HUDEP-2 (cell line): ENCODE measurements around the gene CD40.

Experiments
- DNase-seq, 76 experiments: peaks; one replicate each; lab custom pipeline; 2025; ENCODE audit not compliant: unreplicated experiment in 76 of 76; lab: John Stamatoyannopoulos, UW

Gene CD40

DNA sequence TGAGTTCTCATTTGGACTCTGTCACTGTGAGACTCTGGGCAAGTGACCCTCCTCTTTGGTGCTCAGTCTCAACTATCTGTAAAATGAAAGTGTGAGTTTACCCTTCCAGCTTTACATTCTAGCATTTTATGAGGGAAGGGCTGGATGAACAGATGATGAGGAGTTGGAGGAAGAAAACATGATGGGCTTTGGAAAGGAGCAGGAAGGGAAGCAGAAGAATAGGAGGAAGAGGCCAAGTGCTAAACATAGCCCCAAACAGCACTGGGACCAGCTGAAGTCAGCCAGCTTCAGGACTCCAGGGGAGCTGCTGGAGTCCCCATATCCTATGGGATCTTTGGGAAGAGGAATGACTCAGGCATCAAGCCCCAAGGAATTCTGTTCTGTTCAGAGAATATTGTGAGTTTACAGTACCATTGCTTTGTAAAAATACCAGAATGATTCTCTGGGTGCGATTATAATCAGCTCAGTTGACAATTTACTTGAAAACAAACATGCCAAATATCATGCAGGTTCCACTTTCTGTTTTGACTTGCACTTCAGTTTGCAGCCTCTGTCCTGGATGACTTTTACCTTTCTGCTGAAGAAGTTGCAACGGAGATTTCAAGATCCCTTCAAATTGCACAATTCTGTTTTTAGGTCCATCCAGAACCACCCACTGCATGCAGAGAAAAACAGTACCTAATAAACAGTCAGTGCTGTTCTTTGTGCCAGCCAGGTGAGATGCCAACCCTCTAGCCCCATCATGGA is 3.2 kb downstream of the CD40 start:
- no peak for DNase-seq

DNA sequence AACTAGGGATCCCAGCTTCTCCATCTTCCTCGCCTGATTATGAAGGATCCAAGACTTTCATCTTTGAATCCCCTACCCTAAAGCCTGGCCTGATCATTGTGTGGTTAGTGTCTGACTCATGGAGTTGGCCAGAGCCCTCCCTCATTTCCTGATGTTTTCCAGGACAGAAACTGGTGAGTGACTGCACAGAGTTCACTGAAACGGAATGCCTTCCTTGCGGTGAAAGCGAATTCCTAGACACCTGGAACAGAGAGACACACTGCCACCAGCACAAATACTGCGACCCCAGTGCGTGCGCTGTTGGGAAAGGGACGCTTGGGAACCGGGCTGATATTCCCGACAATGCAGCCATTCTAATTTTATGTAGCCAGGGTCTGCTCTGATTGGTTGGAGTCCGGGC is 4.0 kb downstream of the CD40 start:
- DNase-seq, result no peak

DNA sequence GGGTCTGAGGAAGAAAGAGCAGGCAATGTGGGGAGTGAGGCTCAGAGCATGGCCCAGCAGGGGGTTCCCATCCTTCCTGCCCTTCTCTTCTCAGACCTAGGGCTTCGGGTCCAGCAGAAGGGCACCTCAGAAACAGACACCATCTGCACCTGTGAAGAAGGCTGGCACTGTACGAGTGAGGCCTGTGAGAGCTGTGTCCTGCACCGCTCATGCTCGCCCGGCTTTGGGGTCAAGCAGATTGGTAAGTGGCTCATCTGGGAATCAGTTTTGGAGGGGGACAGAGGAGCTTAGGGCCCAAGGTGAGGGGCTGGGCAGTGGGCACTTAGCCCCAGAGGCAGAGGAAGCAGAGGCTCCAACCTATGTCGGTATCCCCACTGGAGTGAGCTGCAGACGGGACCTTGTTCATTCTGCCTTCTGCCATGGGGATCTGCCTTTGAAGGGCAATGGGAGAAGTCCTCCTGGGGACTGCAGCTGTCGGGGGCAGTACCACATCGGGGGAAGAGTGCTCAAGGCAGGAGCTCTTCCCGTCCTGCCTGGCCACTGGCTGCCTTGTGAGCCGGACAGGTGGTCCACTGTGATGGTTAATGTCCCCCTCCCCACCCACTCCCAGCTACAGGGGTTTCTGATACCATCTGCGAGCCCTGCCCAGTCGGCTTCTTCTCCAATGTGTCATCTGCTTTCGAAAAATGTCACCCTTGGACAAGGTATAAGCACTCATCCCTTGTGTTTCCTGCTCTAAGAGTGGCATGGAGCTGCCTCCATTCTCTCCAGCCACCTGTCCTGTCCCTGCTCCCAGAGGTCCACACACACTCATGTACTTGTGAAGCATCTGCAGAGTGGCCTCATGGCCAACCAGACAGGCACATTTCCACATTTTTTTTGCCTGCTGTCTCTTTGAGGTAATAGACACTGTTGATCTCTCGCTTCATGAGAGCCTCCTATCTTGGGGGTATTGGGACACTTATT is 4.7 kb downstream of the CD40 start:
- no peak for DNase-seq

DNA sequence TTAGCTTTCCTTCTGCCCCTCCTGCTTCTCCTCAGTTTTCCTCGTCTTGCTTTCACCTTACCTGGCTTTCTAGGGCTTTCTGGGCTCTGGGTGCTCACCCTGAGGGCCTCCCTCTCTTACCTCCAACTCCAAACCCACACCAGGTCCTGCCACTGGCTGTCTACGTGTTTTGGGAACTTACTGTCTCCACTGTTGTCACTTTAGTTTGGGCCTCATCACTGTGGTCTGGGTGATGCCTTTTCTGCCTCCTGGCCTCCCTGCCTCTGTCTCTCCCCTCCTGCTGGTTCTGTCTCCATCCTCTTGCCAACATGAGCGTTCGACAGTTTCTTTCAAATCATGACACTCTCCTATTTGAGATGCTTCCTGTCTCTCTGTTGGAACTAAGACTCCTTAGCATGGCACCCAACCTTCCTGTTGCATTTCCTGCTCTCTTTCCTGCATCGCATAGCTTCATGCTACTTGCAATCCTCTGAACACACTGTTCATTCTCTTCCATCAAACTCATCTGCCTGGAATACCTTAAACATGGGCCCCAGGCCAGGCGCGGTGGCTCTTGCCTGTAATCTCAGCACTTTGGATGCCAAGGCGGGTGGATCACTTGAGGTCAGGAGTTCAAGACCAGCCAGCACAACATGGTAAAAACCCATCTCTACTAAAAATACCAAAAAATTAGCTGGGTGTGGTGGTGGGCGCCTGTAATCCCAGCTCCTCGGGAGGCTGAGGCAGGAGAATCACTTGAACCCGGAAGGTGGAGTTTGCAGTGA is 5.5 kb downstream of the CD40 start:
- no peak for DNase-seq

DNA sequence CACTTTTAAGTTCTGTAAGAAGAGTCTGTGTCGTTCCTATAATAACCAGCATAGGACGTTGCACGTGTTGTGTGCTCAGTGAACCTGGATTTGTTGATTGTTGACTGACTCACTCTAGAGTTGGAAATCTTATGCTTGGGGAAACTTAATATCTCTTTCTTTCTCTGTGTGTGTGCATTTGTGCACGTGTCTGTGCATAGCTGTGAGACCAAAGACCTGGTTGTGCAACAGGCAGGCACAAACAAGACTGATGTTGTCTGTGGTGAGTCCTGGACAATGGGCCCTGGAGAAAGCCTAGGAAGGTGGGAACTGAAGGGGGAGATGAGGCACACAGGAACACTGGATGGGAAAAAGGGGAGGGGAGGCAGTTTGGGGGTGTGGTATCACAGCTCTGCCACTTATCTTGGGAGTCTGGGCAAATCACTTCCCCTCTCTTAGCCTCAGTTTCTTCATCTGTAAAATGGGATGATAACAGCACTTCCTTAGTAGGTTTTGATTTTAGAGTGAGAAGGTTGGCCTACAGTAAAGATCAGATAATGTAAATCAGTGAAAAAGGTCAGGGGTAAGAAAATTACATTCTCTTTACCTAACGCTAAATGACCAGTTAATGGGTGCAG is 8.4 kb downstream of the CD40 start:
- DNase-seq, result no peak

DNA sequence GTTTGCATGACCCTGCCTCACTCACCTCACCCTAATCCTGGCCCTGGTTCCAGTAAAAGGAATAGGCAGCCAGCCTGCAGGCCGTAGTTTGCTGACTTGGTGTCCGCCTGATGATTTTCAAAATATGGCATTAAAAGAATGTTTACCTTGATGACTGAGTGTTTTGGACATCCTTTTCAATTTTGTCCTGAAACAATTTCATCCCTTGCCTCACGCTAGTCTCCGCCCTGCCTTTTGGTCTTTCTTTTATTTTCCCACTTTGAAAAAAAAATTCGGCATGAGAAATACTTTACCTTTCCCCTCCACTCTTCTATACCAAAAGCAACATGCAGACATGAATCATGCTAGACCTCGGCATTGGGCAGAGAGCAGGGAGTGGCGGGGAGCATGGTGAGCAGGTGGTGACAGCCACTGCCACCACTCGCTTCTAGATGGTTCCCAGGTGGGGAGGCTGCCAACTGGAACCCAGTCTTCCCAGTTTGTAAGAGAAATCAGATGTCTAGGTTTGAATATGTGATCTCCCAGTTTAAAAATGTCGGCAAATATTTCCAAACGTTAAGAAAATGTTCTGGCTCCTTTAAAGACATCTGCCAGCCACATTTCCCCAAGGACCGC is 9.4 kb downstream of the CD40 start:
- no peak for DNase-seq

DNA sequence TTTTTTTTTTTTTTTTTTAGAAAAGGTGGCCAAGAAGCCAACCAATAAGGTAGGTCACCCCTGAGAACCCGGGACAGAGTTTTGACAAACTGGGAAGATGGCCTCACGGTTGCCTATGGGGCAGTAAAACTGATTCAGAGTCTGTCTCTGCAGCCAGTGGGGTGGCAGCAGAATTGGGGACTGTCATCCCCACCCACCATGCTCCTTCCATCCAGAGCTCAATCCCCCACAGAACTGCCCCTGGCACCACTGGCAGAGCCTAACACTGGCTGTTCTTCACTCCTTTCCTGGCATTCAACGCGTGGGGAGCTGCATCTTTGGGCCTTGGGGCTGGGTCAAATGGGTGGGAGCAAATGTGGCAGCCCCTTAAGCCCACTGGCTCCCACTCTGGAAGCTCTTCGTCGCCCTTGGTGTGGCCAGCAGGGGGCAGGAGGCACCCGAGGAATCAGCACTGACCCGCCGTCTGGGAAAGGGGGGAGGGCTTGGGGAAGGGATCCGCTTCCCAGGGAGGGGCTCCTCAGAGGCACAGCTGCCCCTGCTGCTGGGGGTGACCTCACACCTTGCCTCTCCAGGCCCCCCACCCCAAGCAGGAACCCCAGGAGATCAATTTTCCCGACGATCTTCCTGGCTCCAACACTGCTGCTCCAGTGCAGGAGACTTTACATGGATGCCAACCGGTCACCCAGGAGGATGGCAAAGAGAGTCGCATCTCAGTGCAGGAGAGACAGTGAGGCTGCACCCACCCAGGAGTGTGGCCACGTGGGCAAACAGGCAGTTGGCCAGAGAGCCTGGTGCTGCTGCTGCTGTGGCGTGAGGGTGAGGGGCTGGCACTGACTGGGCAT is 10.4 kb downstream of the CD40 start:
- DNase-seq, result peak in 4 of 76 experiments; percentile 2 to 18 (median 11)

DNA sequence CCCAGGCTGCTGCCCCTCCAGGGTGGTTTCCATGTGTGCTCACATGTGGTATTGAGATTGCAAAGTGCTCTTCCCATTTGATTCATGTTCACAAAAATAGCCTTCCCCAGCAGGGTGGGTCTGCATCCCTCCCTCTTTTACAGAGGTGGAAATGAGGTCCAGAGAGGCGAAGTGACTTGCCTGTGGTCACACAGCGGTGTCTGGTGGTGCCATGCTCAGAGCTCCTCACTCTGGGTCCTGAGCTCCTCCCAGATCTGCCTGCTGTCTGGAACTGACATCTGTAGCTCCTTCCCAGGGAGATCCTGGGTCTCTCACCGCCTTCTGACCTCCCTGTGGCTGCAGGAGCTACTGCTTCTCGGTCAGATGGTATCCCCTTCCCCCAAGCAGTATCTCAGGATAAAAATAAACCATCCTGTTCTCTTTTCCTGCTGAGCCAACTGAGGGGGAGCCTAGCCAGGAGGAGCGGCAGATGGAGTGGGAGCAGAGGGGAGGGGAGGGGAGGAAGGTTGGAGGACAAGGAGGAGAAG is 11.9 kb downstream of the CD40 start:
- DNase-seq, result no peak

DNA sequence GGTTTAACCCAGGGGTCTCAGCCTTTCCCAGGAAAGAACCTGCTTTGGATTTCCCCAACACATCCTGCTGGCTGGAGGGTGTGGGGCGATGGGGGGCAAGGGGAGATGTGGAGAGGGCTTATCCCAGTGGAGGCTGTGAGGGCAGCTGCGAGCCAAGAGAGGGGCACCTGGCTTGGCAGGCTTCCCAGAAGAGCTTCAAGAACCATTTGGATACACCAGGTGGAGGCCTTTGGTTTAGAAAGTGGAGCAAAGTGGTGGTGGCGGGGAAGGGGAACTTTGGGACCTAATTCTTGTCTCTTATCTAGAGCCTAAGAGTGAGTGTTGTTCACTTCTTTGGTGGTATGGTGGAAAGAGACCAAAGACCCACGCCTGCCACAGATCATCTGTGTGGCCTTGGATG is 12.4 kb downstream of the CD40 start:
- DNase-seq, result no peak

DNA sequence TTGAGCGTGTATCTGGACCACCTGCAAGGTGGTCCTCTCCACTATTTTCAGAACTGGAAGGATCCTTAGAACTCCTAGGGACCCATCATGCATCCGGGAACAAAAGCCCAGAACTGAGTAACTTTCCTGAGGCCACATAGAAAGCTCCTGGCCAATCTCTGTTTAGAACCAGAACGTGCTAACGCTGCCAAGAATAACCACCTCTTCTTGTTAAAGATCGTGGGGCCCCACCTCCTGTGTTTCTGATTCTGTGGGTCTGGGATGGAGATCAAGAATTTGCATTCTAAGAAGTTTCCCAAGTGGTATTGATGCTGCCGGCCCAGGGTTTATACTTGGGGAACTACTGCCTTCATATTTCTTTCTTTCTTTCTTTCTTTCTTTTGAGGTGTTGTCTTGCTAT is 13.3 kb downstream of the CD40 start:
- DNase-seq, result no peak

DNA sequence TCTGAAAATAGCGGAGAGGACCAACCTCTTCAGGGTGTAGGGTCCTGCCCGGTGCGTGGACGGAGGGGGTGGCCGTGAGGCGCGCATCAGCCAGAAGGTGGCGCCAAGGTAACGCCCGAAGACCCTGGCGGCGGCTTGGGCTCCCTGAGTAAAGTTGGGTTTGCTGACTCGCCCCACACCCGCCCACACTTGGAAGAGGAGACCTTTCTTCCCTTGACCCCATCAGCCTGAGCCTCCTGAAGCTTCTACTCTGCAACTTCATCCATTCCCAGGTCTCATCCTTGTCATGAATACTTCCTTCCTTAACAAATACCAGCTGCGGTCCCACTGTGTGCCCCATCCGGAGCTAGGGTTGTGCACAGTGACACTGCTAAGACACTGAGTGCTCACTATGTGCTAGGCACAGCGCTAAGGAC is 14.6 kb downstream of the CD40 start:
- DNase-seq, result peak in 39 of 76 experiments; percentile 1 to 65 (median 31)

DNA sequence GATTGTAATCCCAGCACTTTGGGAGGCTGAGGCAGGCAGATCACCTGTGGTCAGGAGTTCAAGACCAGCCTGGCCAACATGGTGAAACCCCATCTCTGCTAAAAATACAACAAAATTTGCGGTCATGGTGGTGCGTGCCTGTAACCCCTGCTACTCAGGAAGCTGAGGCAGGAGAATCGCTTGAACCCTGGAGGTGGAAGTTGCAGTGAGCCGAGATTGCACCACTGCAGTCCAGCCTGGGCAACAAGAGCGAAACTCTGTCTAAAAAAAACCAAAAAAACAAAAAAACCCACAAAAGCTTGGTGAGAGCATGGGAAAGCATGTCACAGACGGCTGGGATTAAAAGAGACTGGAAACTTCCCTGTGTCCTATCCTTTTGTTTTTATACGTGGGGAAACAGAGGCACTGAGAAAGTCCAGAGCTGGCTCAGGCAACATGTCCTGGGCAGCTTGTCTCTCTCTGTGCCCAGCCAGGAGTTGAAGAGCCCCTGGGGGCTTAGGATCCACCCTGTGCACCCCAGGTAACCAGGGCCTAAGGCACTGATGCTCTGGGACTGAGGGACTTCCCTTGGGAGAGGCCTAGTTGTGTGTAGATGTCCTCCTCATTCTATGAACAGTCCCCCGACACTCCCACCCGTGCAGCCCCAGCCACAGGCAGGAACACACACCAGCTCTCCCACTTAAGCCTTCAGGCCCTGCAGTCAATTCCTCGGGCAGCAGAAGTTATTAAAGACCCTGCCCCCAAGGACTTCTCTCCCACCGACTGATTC is 16.0 kb downstream of the CD40 start:
- no peak for DNase-seq

DNA sequence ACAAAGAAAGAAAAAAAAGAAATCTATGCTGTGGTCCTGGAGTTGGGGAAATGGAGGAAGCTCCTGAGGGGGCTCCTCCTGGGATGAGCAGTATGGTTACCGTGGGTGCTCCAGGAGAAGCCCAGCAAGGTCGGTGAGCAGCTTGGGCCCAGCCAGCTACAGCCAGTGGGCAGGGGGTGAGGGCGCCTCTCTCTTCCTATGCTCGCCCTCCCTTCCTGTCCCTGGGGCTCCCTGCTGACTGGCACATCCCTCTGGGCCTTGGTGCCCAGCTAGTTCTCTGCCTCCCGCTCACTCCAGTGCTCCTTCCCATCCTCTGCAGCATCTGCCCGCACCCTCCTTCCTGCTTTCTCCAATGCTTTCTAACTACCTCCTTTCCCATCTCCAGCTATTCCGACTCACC is 16.6 kb downstream of the CD40 start:
- no peak for DNase-seq

DNA sequence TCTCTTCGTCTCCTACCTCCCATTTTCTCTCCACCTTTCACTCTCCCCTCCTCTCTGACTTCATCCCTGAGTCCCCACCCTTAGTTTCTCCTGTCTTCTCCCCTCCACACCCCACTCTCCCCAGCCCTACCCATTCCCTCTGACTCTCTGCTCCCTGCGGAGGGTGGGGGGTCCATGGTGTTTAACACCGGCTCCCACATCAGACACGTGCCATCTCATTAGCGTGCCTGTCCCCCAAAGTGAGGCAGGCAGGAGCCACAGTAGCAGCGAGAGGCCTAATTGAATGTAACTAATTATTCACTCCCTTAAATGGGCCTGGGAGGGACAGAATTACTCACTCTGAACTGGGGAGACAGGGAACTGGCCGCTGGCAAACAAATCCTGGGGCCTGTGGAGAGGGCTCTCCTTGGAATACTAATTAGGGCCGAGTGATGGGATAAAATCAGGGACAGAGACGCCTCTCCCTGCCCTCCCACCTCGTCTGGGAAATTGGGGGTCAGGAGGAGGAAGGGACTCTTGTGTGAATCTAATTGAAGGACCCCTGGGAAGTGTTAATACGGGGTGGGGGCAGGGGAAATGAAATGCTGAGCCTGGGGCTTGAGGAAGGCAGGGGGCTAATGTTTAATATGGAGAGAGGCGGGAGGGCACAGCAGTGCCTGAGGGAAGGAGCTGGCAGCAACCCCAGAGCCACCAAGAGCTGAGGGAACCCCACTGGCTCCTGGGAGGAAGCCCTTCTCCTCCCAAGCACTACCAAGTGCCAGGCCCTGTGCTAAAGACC is 17.9 kb downstream of the CD40 start:
- DNase-seq, result no peak

DNA sequence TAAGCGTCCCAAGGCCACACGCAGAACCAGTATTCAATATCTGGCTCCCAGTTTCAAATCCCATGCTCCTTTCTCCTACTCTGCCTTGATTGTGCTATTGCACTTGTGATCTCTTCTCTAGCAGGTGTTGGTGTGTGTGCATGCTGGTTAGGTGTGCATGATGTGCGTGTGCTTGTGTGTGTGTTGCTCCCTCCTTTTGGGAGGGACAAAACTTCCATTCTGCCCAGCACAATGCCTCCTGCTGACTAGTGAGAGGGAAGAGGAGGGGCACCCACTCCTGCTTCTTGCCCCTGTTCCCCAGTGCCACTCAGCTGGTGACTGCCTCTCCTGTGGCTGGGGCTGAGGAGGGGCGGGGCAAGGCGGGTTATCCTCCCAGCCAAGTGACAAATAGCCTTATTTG is 19.7 kb downstream of the CD40 start:
- DNase-seq, result no peak

DNA sequence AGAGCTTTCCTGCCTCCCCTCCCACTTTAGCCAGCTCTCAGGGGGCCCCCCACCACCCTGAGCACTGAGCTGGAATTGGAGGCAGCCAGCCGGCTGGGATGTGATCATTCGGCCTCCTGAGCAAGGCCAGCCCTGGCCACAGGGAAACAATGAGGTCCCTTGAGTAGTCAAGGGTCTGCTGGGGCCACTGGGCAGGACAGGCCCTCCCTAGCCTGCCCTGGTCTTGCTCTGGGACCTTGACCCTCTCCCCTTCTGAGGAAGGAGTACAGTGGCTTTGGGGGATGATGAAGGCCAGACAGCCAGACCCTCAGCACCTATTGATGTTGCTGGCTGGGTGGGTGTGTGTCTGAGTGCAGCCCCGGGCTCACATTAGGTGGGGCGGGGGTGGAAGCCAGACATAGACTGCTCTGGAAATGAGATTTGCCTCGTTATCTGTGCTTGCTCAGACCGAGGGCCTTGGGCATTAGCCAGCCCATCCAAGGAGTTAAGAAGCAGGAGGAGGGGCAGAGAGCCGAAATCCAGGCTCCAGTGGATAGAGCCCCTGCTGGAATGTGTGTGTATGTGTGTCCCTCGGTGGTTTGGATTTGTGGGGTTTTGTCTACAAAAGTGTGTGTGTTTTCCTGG is 21.3 kb downstream of the CD40 start:
- DNase-seq, result no peak

DNA sequence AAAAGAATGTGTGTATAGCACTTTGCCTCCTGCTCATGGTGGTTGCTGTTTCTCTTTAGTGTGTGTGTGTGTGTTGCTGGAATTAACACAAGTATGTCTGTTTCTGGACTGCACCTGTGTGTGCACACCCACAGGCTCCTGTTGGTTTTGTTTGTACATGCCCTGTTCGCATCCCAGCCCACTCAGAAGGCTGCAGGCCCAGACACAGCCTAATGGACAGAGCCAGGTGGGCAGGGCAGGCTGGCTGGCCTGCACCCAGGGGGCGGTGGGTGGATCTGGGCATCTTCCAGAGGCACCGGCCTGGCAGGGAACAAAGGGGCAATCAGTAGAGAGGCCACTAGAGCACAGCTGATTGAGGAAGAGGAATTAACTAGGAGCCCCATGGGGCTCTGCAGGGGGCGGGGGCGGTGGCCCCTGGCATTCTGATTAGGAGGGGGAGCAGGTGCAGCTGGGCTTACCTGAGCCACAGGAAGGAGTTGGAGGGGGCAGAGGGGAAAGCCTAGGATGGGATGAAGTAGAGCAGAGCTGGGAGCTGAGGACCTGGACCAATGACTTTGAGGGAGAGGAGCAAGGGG is 21.9 kb downstream of the CD40 start:
- no peak for DNase-seq
